ES-I3 (cell line): ENCODE measurements around the gene CCDC88A.
"Not testable (repeated sequence)": the region's sequence is repeated elsewhere in the genome, so short reads cannot be mapped to it uniquely, and the experiment has no call there.

Source experiments
- H3K36me3 ChIP-seq: 2 replicates; pipeline ENCODE4 v1.6.1; 2013; ENCODE audit warnings: mild to moderate bottlenecking, low read length, control low read depth, moderate library complexity; ENCODE audit not compliant: insufficient read depth
- H3K4me1 ChIP-seq: 2 replicates; pipeline ENCODE4 v1.6.1; 2013; ENCODE audit warnings: mild to moderate bottlenecking, control low read depth, low read length; ENCODE audit not compliant: insufficient read depth
- H3K9ac ChIP-seq: 2 replicates; pipeline ENCODE4 v1.6.1; 2013; ENCODE audit warnings: low read depth, mild to moderate bottlenecking, low read length, moderate library complexity
- H3K9me3 ChIP-seq: 2 replicates; pipeline ENCODE4 v1.6.1; 2013; ENCODE audit warnings: mild to moderate bottlenecking, low read length, moderate library complexity; ENCODE audit not compliant: control insufficient read depth, insufficient read depth

Gene CCDC88A

GRCh38 chr2:55371376-55371775 lies 48.3 kb downstream of the CCDC88A start:
- no peaks in the 10 kb centered on the region for H3K4me1 ChIP-seq
- no peak overlapping the region for H3K9ac ChIP-seq
- H3K36me3 ChIP-seq: no peaks in the 10 kb centered on the region
- no peaks in the 10 kb centered on the region for H3K9me3 ChIP-seq

GRCh38 chr2:55370208-55370607 lies 49.4 kb downstream of the CCDC88A start:
- no peak overlapping the region for H3K9ac ChIP-seq
- no peaks in the 10 kb centered on the region for H3K9me3 ChIP-seq
- H3K4me1 ChIP-seq: no peaks in the 10 kb centered on the region
- H3K36me3 ChIP-seq: no peaks in the 10 kb centered on the region

GRCh38 chr2:55365303-55365702 lies 54.4 kb downstream of the CCDC88A start:
- no peaks in the 10 kb centered on the region for H3K9me3 ChIP-seq
- H3K4me1 ChIP-seq: no peaks in the 10 kb centered on the region
- H3K9ac ChIP-seq: no peak overlapping the region
- H3K36me3 ChIP-seq: no peaks in the 10 kb centered on the region

DNA sequence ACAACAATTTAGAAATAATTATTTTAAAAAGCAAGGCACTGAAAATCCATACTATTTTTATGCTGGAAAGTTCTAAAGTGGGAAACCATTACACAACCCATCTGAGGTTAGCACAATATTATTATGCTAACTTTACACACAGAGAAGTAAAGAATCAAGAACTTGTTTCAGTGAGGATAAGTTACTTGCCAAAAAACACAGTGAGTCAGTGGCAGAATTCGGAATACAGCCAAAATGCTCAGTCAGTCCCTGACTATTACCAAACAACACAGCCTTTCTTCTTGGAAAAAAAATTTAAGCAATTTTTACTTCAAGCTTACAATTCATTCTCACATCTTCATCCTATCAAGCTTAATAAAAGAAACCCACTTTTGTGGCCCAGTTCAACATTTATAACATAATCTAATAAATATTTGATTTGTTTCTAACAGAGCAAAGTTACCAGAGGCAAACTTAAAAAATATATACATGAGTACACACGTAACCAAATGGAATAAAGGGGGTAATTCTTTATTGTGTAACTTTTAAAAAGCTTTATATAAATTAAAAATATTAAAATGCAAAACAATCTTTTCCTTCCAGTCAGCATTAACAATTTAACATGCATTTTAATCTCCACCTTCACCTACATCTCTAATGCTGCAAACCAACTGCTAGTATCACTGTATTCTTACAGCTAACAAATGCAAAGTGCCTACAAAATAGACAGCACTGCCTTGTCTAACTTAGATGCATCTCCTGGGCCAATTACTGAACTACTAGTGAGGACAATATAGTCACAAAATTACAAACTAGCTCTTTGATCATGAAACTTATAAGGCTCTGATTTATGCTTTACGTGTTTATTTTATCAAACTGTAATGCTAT lies 55.2 kb downstream of the CCDC88A start:
- no peaks in the 10 kb centered on the region for H3K36me3 ChIP-seq
- H3K9ac ChIP-seq: no peak overlapping the region
- no peaks in the 10 kb centered on the region for H3K4me1 ChIP-seq
- no peaks in the 10 kb centered on the region for H3K9me3 ChIP-seq

DNA sequence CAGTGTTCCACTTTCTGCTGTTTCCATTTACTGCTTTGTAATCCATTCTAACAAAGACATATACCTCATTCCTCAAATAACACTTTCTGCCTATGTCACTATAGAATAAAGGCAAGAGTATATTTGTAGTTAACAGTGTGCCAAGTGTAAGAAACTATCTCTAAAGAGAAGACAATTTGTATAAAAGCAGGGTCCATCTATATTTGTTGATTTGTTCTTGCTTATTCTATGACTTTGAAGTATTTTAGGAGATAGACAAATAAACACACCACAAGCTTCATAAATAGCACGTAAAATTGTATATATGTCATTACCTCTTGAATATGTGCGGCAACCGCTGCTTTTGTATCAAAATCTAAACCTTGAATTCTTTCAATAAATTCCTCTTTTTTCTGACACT lies 56.0 kb downstream of the CCDC88A start:
- Histone ChIP-seq H3K4me1 (no peaks in the 10 kb centered on the region), H3K9me3 (no peaks in the 10 kb centered on the region), H3K36me3 (no peaks in the 10 kb centered on the region), H3K9ac (no peak overlapping the region)

DNA sequence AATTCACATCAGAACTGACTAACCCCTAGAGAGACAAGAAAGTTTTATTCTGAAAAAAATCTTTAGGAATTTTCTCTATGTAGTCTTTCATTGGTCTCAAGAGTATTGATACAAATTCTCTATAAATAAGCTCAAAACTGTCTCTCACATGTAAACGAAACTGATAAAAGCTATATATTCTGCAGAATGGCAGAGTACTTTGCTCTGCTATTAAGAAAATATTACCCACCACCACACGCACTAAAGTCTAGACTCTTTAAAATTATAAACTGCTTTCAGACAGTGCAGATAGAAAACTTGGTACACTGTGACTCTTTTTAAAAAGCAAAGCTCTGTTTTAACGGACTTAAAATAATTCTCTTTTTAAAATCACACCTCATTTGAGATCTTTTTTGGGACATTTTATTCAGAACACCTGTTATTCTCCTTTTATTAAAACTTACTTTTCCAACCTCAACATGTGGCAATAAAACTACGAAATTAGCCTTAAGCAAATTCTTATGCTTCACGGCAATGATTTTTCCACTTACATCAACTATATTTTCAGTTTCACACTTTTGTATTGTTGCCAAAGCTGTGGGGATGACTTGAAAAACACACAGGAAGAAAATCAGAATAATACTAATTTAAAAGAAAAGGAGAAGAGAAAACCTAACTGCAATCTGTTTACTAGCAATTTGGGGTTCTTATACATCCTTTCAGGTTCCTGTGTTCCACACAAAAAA lies 58.0 kb downstream of the CCDC88A start:
- Histone ChIP-seq H3K4me1 (no peaks in the 10 kb centered on the region), H3K9ac (no peak overlapping the region), H3K36me3 (no peaks in the 10 kb centered on the region), H3K9me3 (no peaks in the 10 kb centered on the region)

- Histone ChIP-seq H3K36me3 (no peaks in the 10 kb centered on the region), H3K9me3 (no peaks in the 10 kb centered on the region)
Measured at GRCh38 chr2:55358451-55358850, 61.2 kb downstream of the CCDC88A start.

GRCh38 chr2:55357927-55358326 lies 61.7 kb downstream of the CCDC88A start:
- Histone ChIP-seq H3K4me1 (no peaks in the 10 kb centered on the region), H3K9me3 (no peaks in the 10 kb centered on the region), H3K9ac (no peak overlapping the region), H3K36me3 (no peaks in the 10 kb centered on the region)

More at GRCh38 chr2:55358451-55358850, 61.2 kb downstream of the CCDC88A start:
- H3K4me1 ChIP-seq: no peaks in the 10 kb centered on the region
- no peak overlapping the region for H3K9ac ChIP-seq

DNA sequence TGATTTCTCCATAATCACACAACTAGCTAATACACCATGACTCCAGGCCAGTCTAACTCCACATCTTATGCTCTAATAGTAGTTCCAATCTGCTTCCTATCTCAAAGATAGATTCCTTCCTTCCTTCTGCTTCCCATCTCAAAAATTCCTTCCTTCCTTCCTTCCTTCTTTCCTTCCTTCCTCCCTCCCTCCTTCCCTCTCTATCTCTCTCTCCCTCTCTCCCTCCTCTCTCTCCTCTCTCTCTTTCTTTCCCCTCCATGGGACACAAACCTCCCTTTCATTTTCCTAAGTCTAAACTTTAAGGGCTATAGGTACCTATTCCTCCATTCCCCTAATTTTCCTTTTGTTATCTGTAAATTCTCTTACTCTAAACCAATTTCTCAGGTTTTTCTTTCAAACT lies 62.5 kb downstream of the CCDC88A start:
- H3K4me1 ChIP-seq: no peaks in the 10 kb centered on the region
- no peaks in the 10 kb centered on the region for H3K36me3 ChIP-seq
- no peak overlapping the region for H3K9ac ChIP-seq
- H3K9me3 ChIP-seq: no peaks in the 10 kb centered on the region

GRCh38 chr2:55356136-55356535 lies 63.5 kb downstream of the CCDC88A start:
- not testable (repeated sequence) for H3K9ac ChIP-seq, H3K4me1 ChIP-seq, H3K9me3 ChIP-seq, H3K36me3 ChIP-seq

GRCh38 chr2:55355451-55355850 lies 64.2 kb downstream of the CCDC88A start:
- H3K9me3 ChIP-seq: peaks cover 5% of the 10 kb centered on the region; the same call in 1 of the 2 replicates
- no peaks in the 10 kb centered on the region for H3K4me1 ChIP-seq
- no peaks in the 10 kb centered on the region for H3K36me3 ChIP-seq
- no peak overlapping the region for H3K9ac ChIP-seq

- Histone ChIP-seq H3K36me3 (no peaks in the 10 kb centered on the region; the same call in none of the 2 replicates), H3K4me1 (no peaks in the 10 kb centered on the region), H3K9me3 (peaks cover 5% of the 10 kb centered on the region; the same call in 1 of the 2 replicates), H3K9ac (no peak overlapping the region)
Measured at GRCh38 chr2:55351672-55352071, 68.0 kb downstream of the CCDC88A start.

GRCh38 chr2:55345064-55345463 lies 74.6 kb downstream of the CCDC88A start:
- no peaks in the 10 kb centered on the region for H3K4me1 ChIP-seq
- H3K36me3 ChIP-seq: no peaks in the 10 kb centered on the region; the same call in none of the 2 replicates
- H3K9me3 ChIP-seq: no peaks in the 10 kb centered on the region

DNA sequence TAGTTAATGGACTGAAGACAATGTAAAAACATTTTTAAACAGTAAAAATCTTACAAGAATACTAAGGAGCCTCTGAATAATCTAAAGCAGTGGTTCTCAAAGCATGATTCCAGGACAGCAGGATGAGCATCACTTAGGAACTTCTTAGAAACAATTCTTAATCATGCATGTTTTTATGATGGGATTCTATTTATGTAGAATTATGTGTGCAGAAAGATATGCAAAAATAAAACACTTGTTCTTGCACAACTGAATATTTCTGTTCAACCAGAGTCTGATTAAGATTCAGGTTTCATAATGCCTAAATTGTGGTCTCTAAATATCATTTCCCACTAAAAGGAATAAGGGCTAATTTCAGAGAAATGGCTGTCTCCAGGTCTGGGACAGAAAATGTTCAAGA lies 81.4 kb downstream of the CCDC88A start:
- no peaks in the 10 kb centered on the region for H3K9me3 ChIP-seq
- H3K4me1 ChIP-seq: no peaks in the 10 kb centered on the region
- no peak overlapping the region for H3K9ac ChIP-seq
- H3K36me3 ChIP-seq: no peaks in the 10 kb centered on the region

More at GRCh38 chr2:55345064-55345463, 74.6 kb downstream of the CCDC88A start:
- no peak overlapping the region for H3K9ac ChIP-seq

GRCh38 chr2:55334728-55335127 lies 84.9 kb downstream of the CCDC88A start:
- no peaks in the 10 kb centered on the region; the same call in 1 of the 2 replicates for H3K36me3 ChIP-seq
- no peaks in the 10 kb centered on the region for H3K9me3 ChIP-seq
- no peaks in the 10 kb centered on the region for H3K4me1 ChIP-seq

More at GRCh38 chr2:55334728-55335127, 84.9 kb downstream of the CCDC88A start:
- no peak overlapping the region for H3K9ac ChIP-seq
